ENCODE data around the gene ADISSP. TPM values are rescaled to one million over a fixed set of nuclear protein-coding genes. Genes with fewer than 3 reads are reported as not detected.

Gene ADISSP
- total RNA-seq, 1 experiment from 2014 or later = 244 TPM

GRCh38 chr20:3721912-3722311, 45.6 kb downstream of the ADISSP start:
- Histone ChIP-seq H3K9me3 (ENCODE audit: low read length) (no peaks in the 10 kb centered on the region), H3K4me2 (ENCODE audit: low read length) (no peak overlapping the region), H3K4me1 (ENCODE audit: insufficient read depth, low read length) (no peaks in the 10 kb centered on the region), H3K4me3 (ENCODE audit: low read length) (no peak overlapping the region), H3F3A (ENCODE audit: low read length, unreplicated experiment) (no peaks in the 10 kb centered on the region), H3K27ac (ENCODE audit: low read length) (no peak overlapping the region), H3K79me2 (ENCODE audit: low read length) (no peaks in the 10 kb centered on the region), H3K36me3 (ENCODE audit: low read depth, low read length) (no peaks in the 10 kb centered on the region), H3K27me3 (ENCODE audit: low read length) (peaks cover 8% of the 10 kb centered on the region; the same call in 1 of the 2 replicates), H3K9me2 (replicated peaks; ENCODE audit: low read length) (no peaks in the 10 kb centered on the region), H4K20me1 (ENCODE audit: low read length) (no peaks in the 10 kb centered on the region), H2AFZ (ENCODE audit: low read length) (no peak overlapping the region), H3K9ac (ENCODE audit: low read length) (no peak overlapping the region)
- CTCF ChIA-PET = no interaction called here
- ATAC-seq (no peak), DNase-seq (no peak)
- TF ChIP-seq, protein P1, sequence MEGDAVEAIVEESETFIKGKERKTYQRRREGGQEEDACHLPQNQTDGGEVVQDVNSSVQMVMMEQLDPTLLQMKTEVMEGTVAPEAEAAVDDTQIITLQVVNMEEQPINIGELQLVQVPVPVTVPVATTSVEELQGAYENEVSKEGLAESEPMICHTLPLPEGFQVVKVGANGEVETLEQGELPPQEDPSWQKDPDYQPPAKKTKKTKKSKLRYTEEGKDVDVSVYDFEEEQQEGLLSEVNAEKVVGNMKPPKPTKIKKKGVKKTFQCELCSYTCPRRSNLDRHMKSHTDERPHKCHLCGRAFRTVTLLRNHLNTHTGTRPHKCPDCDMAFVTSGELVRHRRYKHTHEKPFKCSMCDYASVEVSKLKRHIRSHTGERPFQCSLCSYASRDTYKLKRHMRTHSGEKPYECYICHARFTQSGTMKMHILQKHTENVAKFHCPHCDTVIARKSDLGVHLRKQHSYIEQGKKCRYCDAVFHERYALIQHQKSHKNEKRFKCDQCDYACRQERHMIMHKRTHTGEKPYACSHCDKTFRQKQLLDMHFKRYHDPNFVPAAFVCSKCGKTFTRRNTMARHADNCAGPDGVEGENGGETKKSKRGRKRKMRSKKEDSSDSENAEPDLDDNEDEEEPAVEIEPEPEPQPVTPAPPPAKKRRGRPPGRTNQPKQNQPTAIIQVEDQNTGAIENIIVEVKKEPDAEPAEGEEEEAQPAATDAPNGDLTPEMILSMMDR (conservative IDR thresholded peaks at IDR 0.05; ENCODE audit: low read depth, low read length) = no peak
- TF ChIP-seq EZH2phosphoT487 (IDR thresholded peaks at IDR 0.05; ENCODE audit: borderline replicate concordance, low read length) (no peak), EZH2 (IDR thresholded peaks at IDR 0.05; ENCODE audit: low read length, unreplicated experiment) (no peak)
- intact Hi-C loops (cut with micrococcal nuclease) = loop anchor here (5.0 kb wide), 1 partner anchor 45 kb away; the partner anchor contains the start of gene ADISSP
- POLR2A ChIA-PET (ENCODE audit: unreplicated experiment) = no interaction called here
- no TSS peak for BruUV-seq (replicated peaks)

DNA sequence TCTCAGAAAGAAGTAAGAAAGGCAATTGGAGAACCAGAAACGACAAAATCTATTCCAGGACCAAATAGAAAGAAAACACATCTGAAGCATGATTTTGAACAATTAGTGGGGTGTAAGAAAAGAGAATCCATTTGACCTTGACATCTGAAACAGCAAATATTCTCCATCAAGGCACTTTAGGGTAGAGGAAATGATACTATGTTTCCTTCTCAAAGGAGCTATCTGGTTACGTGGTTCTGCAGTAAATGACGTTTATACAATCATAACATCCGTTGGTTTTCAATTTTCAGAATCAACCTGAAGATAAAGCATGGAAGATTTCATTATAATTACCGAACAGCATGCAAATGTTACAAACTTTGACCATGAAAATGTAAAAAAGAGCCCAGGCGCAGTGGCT, 46.9 kb downstream of the ADISSP start:
- Histone ChIP-seq H3K9me2 (replicated peaks; ENCODE audit: low read length) (no peaks in the 10 kb centered on the region), H3K9ac (ENCODE audit: low read length) (no peak overlapping the region), H3K4me2 (ENCODE audit: low read length) (no peak overlapping the region), H3K27me3 (ENCODE audit: low read length) (peaks cover 8% of the 10 kb centered on the region; the same call in 1 of the 2 replicates), H3K27ac (ENCODE audit: low read length) (no peak overlapping the region), H3K9me3 (ENCODE audit: low read length) (no peaks in the 10 kb centered on the region), H3K4me1 (ENCODE audit: insufficient read depth, low read length) (no peaks in the 10 kb centered on the region), H3K4me3 (ENCODE audit: low read length) (no peak overlapping the region), H4K20me1 (ENCODE audit: low read length) (no peaks in the 10 kb centered on the region), H3K79me2 (ENCODE audit: low read length) (no peaks in the 10 kb centered on the region), H3K36me3 (ENCODE audit: low read depth, low read length) (no peaks in the 10 kb centered on the region), H3F3A (ENCODE audit: low read length, unreplicated experiment) (no peaks in the 10 kb centered on the region), H2AFZ (ENCODE audit: low read length) (no peak overlapping the region)
- TF ChIP-seq EZH2phosphoT487 (IDR thresholded peaks at IDR 0.05; ENCODE audit: borderline replicate concordance, low read length) = no peak
- TF ChIP-seq, protein P1 (conservative IDR thresholded peaks at IDR 0.05; ENCODE audit: low read depth, low read length) = no peak
- TF ChIP-seq EZH2 (IDR thresholded peaks at IDR 0.05; ENCODE audit: low read length, unreplicated experiment) = no peak
- intact Hi-C loops (cut with micrococcal nuclease) = loop anchor here (5.0 kb wide), 1 partner anchor 47 kb away; the partner anchor contains the start of gene ADISSP
- CTCF ChIA-PET = no interaction called here
- BruUV-seq (replicated peaks) = no TSS peak
- ATAC-seq = no peak
- DNase-seq = no peak
- POLR2A ChIA-PET (ENCODE audit: unreplicated experiment) = no interaction called here

GRCh38 chr20:3720068-3720467, 47.5 kb downstream of the ADISSP start:
- no peaks in the 10 kb centered on the region for H3K36me3 ChIP-seq (ENCODE audit: low read depth, low read length)
- no peaks in the 10 kb centered on the region for H3K9me3 ChIP-seq (ENCODE audit: low read length)
- H3F3A ChIP-seq (ENCODE audit: low read length, unreplicated experiment) = no peaks in the 10 kb centered on the region
- no peaks in the 10 kb centered on the region for H3K9me2 ChIP-seq (replicated peaks; ENCODE audit: low read length)
- no peak overlapping the region for H3K4me2 ChIP-seq (ENCODE audit: low read length)
- H3K27ac ChIP-seq (ENCODE audit: low read length) = no peak overlapping the region
- H2AFZ ChIP-seq (ENCODE audit: low read length) = no peak overlapping the region
- no peak for ATAC-seq
- H3K4me3 ChIP-seq (ENCODE audit: low read length) = no peak overlapping the region
- H3K79me2 ChIP-seq (ENCODE audit: low read length) = no peaks in the 10 kb centered on the region
- no peak for TF ChIP-seq EZH2phosphoT487 (IDR thresholded peaks at IDR 0.05; ENCODE audit: borderline replicate concordance, low read length)
- TF ChIP-seq, protein P1 (conservative IDR thresholded peaks at IDR 0.05; ENCODE audit: low read depth, low read length) = no peak
- TF ChIP-seq EZH2 (IDR thresholded peaks at IDR 0.05; ENCODE audit: low read length, unreplicated experiment) = no peak
- H3K9ac ChIP-seq (ENCODE audit: low read length) = no peak overlapping the region
- peaks cover 8% of the 10 kb centered on the region; the same call in 1 of the 2 replicates for H3K27me3 ChIP-seq (ENCODE audit: low read length)
- no peaks in the 10 kb centered on the region for H4K20me1 ChIP-seq (ENCODE audit: low read length)
- no TSS peak for BruUV-seq (replicated peaks)
- CTCF ChIA-PET = no interaction called here
- no peaks in the 10 kb centered on the region for H3K4me1 ChIP-seq (ENCODE audit: insufficient read depth, low read length)
- intact Hi-C loops (cut with micrococcal nuclease) = loop anchor here (5.0 kb wide), 1 partner anchor 47 kb away; the partner anchor contains the start of gene ADISSP
- POLR2A ChIA-PET (ENCODE audit: unreplicated experiment) = no interaction called here
- no peak for DNase-seq
